Hematopoietic multipotent progenitor cell treated with erythropoietin and hydrocortisone succinate and interleukin-3 and kit ligand, for 8 days (in vitro differentiated cells): Measurements from ENCODE around the gene KRT6B.

Experiments
- DNase-seq: peaks from one replicate; pipeline ENCODE4 v3.0.0-alpha.2; 2015

The KRT6B gene

GRCh38 chr12:52407918-52408317, 44.0 kb downstream of the KRT6B start:
- no peak for DNase-seq

DNA sequence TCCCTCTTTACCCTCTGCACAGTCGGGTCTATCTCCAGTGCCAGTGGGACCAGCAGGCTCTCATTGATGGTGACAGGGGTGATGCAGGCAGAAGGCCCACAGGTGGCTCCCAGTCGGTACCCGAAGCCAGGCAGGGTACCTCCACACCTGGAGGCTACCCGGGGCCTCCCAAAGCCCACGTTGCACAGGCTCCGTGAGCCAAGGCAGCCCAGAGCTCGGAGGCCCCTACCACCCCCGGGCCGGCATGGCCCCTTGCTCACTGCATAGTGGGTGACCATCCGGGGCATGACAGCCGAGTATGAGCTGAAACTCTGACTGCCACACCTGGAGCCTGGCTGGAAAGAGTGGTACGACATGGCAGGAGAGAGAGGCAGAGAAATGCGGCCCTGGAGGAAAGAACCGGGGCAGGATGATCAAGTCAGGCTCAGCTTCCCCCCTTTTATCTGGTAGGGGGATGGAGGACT, 46.0 kb downstream of the KRT6B start, which contains the start of gene KRT82:
Gene KRT82 (minus strand): TSS at position 414 of the 464 bp plus-strand sequence. CDS start 58 bp downstream, at position 356.
- no peak for DNase-seq

DNA sequence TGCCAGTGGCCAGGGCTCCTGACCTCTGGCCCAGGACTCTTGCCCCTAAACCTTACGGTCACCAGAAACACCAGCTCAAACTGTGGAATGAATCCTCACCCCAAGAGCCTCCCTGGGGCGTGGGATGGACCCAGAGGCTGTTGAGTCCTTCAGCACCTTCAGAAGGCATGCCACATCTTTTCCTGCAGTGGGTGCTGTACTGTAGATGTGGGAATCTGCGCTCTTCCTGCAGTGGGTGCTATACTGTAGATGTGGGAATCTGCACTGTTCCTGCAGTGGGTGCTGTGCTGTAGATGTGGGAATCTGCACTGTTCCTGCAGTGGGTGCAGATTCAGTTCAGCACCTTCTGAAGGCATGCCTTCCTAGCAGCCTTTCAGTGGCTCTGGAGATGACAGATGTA, 47.0 kb downstream of the KRT6B start:
- no peak for DNase-seq

- no peak for DNase-seq
These were observed 48.4 kb downstream of the KRT6B start for GRCh38 chr12:52403561-52403960.

DNA sequence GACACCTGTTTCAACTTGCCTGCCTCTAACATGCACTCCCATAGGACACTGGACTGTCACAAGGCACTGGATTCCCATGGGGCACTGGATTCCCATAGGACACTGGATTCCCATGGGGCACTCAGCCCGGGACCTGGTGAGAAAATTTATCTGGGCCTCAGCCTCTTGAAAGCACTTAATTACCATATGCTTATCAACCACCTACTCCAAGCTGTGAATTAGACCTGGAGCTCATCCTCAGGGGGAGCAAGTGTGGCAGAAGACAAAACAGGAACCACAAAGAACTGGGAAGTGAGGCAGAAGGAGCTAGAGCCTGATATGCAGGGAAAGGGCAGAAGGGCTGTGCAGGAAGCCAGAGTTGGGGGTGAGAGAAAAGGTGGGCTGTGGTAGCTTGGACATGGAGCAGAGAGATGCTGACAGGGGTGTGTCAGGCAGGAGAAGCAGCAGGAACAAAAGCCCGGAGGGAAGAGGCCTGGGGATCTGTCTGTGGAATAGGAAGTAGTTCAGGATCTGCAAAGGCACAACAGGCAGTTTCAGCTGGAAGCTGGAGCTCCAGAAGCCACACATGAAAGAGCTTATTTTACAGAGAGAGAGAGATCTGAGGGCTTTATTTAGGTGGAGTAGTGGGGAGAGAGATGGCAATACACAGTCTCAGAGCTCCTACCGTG, 48.9 kb downstream of the KRT6B start:
- DNase-seq, result no peak

DNA sequence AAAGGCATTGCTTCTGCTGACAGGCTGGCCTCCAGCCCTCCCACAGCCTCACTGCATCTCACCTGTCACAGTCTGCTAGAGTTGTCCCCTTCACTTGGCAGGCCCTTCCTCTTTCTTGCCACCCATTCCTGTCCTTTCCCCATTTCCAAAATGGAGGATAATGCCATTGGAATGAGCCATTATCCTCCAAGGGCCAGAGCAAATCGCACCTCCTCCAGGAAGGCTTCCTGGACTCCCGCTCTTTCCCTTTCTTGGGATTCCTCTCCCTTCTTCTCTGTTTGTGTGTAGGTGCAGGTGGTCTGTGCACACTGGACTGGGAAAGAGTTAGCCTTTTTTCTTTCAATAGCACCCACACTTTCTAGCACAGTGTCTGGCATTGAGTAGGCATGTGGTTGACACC, 49.6 kb downstream of the KRT6B start:
- DNase-seq, result no peak

GRCh38 chr12:52401926-52402325, 50.0 kb downstream of the KRT6B start:
- DNase-seq, result no peak

GRCh38 chr12:52401526-52401925, 50.4 kb downstream of the KRT6B start:
- DNase-seq, result no peak

DNA sequence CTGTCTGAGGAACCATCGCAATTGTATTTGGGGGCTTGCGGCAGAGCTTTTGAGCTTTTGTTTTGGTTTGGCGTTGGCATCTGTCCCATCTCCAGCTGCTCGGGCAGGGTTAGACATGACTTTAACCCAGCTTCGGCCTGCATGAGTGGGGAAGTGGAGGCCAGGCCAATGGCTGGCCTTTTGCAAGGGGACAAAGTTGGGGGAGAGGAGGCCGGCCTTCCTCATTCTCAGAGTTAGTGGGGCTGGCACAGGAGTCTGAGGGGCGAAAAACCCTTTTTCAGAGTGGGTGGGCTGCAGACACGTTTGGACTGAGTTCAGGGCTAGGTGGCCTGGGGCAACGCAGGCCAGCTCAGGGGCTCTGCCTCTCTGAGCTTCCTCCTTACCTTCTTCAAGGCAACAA, 51.0 kb downstream of the KRT6B start:
- DNase-seq, result no peak

- no peak for DNase-seq
These were observed 52.2 kb downstream of the KRT6B start for GRCh38 chr12:52399756-52400155.

GRCh38 chr12:52398176-52398575, 53.8 kb downstream of the KRT6B start:
- DNase-seq, result no peak

DNA sequence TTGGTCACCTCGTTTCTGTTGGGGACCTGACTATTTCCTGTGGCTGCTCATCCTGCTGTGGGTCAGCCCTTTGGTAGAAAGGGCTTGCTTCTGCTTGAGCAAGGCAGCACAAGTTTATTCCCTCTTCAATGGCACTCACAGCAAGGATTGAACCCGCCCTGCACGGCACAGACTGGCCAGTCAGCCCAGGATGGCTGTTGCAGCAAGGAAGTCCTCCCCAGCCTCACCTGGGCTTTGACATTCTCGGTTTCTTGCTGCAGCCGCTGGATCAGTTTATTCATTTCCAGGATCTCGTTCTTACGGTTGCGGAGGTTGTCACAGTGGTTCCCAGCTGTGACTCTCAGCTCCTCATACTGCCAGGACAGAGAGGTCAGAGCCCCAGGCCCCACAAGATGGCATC, 55.3 kb downstream of the KRT6B start:
- DNase-seq, result no peak
